PC-3 (cell line): ENCODE data around the gene HIPK3. TPM values are rescaled to one million over a fixed set of nuclear protein-coding genes. Genes with fewer than 3 reads are reported as not detected.
A peak's percentile ranks its signal among the peaks of the same experiment; 100 is the strongest.

Source experiments
- ATAC-seq: fragments of 200-7000 bp; cut with Tn5 transposase; 2 replicates; pipeline ENCODE4 v1.9.1; 2020; ENCODE audit warnings: mild to moderate bottlenecking, moderate library complexity
- BruUV-seq: library from RNA; stranded (reverse); fragments of 400-500 nt; replicated peaks from 2 replicates; lab custom pipeline; 2021; lab: Mats Ljungman, UMichigan
- CTCF ChIA-PET: fragments of 300-600 bp; sonication (Branson Sonifier 250); formaldehyde crosslinking; loops from one replicate; lab custom pipeline; 2022; ENCODE audit warnings: antibody characterized with exemption; lab: Charles Lee
- POLR2A ChIA-PET: fragments of 300-600 bp; sonication (Branson Sonifier 250); formaldehyde crosslinking; loops from one replicate; lab custom pipeline; 2022; ENCODE audit warnings: antibody characterized with exemption; ENCODE audit not compliant: unreplicated experiment; lab: Charles Lee
- DNase-seq: peaks from one replicate; pipeline ENCODE4 v3.0.0-alpha.2; 2015
- H2AFZ ChIP-seq: fragments of 300-600 bp; sonication (generic); 2 replicates; pipeline ENCODE4 v1.6.0; 2016; ENCODE audit warnings: antibody characterized with exemption, low read length
- H3F3A ChIP-seq: fragments of 300-600 bp; sonication (generic); one replicate; pipeline ENCODE4 v1.6.0; 2017; ENCODE audit warnings: antibody characterized with exemption, low read length, control low read depth, mild to moderate bottlenecking; ENCODE audit not compliant: unreplicated experiment
- H3K27ac ChIP-seq: fragments of 300-600 bp; sonication (generic); 2 replicates; pipeline ENCODE4 v1.5.1; 2016; ENCODE audit warnings: mild to moderate bottlenecking, low read length
- H3K27me3 ChIP-seq: fragments of 300-600 bp; sonication (generic); 2 replicates; pipeline ENCODE4 v1.6.1; 2016; ENCODE audit warnings: low read length, mixed read lengths
- H3K36me3 ChIP-seq: fragments of 300-600 bp; sonication (generic); 2 replicates; pipeline ENCODE4 v1.6.1; 2016; ENCODE audit warnings: low read depth, mixed run types, low read length, mixed read lengths
- H3K4me1 ChIP-seq: fragments of 300-600 bp; sonication (generic); 2 replicates; pipeline ENCODE4 v1.5.1; 2016; ENCODE audit warnings: low read length; ENCODE audit not compliant: insufficient read depth
- H3K4me2 ChIP-seq: fragments of 300-600 bp; sonication (generic); 2 replicates; pipeline ENCODE4 v1.6.0; 2016; ENCODE audit warnings: low read length
- H3K4me3 ChIP-seq: fragments of 300-600 bp; sonication (generic); 2 replicates; pipeline ENCODE4 v1.5.1; 2016; ENCODE audit warnings: mild to moderate bottlenecking, low read length, mixed read lengths
- H3K79me2 ChIP-seq: fragments of 300-600 bp; sonication (generic); 2 replicates; pipeline ENCODE4 v1.6.1; 2017; ENCODE audit warnings: low read length, mixed read lengths
- H3K9ac ChIP-seq: fragments of 300-600 bp; sonication (generic); 2 replicates; pipeline ENCODE4 v1.6.0; 2016; ENCODE audit warnings: mild to moderate bottlenecking, low read length
- H3K9me2 ChIP-seq: fragments of 300-600 bp; sonication (generic); replicated peaks from 2 replicates; pipeline ENCODE4 v1.6.1; 2016; ENCODE audit warnings: mixed run types, low read length, mixed read lengths
- H3K9me3 ChIP-seq: fragments of 300-600 bp; sonication (generic); 2 replicates; pipeline ENCODE4 v1.6.1; 2016; ENCODE audit warnings: low read length, mixed read lengths
- H4K20me1 ChIP-seq: fragments of 300-600 bp; sonication (generic); 2 replicates; pipeline ENCODE4 v1.6.1; 2016; ENCODE audit warnings: low read length, mixed read lengths
- CTCF ChIP-seq: fragments of 300-600 bp; sonication (generic); conservative IDR thresholded peaks from 2 replicates; pipeline ENCODE4 v1.5.1; 2017; ENCODE audit warnings: antibody characterized with exemption, low read depth, mild to moderate bottlenecking, low read length
- EZH2 ChIP-seq: fragments of 300-600 bp; sonication (generic); IDR thresholded peaks from one replicate; pipeline ENCODE4 v1.6.1; 2017; ENCODE audit warnings: antibody characterized with exemption, mild to moderate bottlenecking, low read length; ENCODE audit not compliant: unreplicated experiment
- EZH2phosphoT487 ChIP-seq: fragments of 300-600 bp; sonication (generic); IDR thresholded peaks from 2 replicates; pipeline ENCODE4 v1.6.1; 2018; ENCODE audit warnings: mild to moderate bottlenecking, antibody characterized with exemption, low read length, borderline replicate concordance
- intact Hi-C: fragments of 100-400 bp; cut with micrococcal nuclease; formaldehyde crosslinking; loops from 2 replicates; pipeline ENCODE4 v1.9.0; 2023
- total RNA-seq: library from RNA; depleted of rRNA; stranded (reverse); fragments of >200 nt; gene quantifications from 2 replicates; pipeline ENCODE4 v1.2.3, GENCODE V29; 2014

The HIPK3 gene
- total RNA-seq, 1 experiment from 2014 or later: 19.4 TPM

DNA sequence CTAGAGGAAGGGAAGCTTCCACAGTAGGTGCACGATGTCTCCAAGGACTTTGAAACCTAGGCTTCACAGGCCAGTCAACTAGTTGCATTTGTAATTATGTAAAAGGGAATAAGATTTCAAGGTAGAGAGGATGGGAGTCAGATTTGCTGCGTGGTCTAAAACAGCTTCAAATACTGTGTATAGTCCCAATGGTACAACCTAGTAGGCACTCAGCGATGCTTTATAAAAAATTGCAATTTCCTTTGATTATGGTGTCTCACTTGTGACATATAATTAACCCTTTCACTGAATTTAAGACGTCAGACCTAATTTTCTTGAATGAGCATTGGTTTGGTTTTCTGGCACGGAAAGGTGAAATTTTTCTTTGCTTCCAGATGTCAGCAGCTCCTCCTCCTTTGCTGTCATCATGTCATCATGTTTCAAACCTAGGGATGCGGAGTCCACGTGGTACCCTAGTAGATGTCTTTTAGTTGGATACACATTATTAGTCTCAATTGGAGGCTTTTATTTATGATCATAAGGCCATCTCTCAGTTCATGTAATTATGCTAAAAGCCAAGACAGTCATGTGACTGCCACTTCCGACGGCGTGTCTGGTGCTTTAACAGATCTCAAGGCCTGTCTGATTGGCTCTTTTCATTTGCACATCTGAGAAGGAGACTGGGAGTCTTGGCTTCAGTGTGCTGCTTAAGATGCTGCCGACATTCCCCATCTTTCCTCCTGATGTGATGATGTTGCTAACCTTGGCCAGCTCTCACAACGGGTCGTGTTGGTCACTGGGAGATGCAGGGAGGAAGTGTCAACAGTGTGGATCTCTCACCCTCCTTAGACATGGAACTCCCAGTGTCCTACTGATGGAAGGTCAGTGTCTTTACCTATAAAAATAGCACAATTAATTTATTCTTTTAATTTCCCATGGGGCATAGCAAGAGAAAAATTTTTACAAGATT is 134.0 kb downstream of the HIPK3 start:
- Histone ChIP-seq H3K27ac (peak overlapping the region; percentile 62), H3K9ac (no peak overlapping the region), H3K9me2 (no peaks in the 10 kb centered on the region), H2AFZ (no peak overlapping the region), H4K20me1 (no peaks in the 10 kb centered on the region), H3K9me3 (no peaks in the 10 kb centered on the region), H3F3A (no peaks in the 10 kb centered on the region), H3K27me3 (no peaks in the 10 kb centered on the region), H3K36me3 (no peaks in the 10 kb centered on the region), H3K79me2 (0 out of 2 replicates have a peak, but pooled peaks cover 5% of the 10 kb centered on the region), H3K4me3 (no peak overlapping the region), H3K4me1 (peaks cover 17% of the 10 kb centered on the region), H3K4me2 (peak overlapping the region; percentile 14; the same call in 1 of the 2 replicates)
- POLR2A ChIA-PET: no interaction called here
- DNase-seq: peak; percentile 7
- intact Hi-C loops: loop anchor here (5.0 kb wide), 1 partner anchor 61 kb away; no protein-coding TSS in a partner anchor
- CTCF ChIA-PET: interaction anchor here (0.7 kb wide), 1 partner anchor 15 kb away, joined by 3 read pairs; the partner anchor contains the start of gene KIAA1549L
- no TSS peak for BruUV-seq
- TF ChIP-seq EZH2phosphoT487 (no peak), CTCF (no peak), EZH2 (no peak)
- peak; percentile 62 for ATAC-seq

DNA sequence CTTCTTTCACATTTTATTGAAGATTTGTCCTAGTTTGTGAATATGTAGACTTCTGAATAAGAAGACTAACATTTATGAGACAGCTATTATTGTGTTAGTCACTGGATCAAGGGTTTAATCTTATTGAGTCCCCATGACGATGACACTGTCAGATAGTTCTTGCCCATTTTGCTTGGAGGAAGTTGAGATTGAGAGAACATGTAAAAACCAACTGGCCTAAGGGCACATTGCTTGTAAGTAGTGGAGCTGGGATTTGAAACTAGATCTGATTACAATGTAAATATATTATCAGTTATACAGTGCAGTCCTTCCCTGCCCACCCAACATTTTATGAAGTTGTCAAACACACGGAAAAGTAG is 134.7 kb downstream of the HIPK3 start:
- CTCF ChIA-PET: no interaction called here
- POLR2A ChIA-PET: interaction anchor here (0.6 kb wide), 1 partner anchor 345 kb away, joined by 4 read pairs; no protein-coding TSS in a partner anchor
- Histone ChIP-seq H3K27ac (peak overlapping the region; percentile 62), H4K20me1 (no peaks in the 10 kb centered on the region), H3K27me3 (no peaks in the 10 kb centered on the region), H3K9me3 (no peaks in the 10 kb centered on the region), H3F3A (no peaks in the 10 kb centered on the region), H3K4me3 (no peak overlapping the region), H3K9me2 (no peaks in the 10 kb centered on the region), H2AFZ (no peak overlapping the region), H3K4me1 (peaks cover 17% of the 10 kb centered on the region), H3K9ac (no peak overlapping the region), H3K4me2 (peak overlapping the region; percentile 14; the same call in 1 of the 2 replicates), H3K36me3 (no peaks in the 10 kb centered on the region), H3K79me2 (0 out of 2 replicates have a peak, but pooled peaks cover 5% of the 10 kb centered on the region)
- peak; percentile 93 for ATAC-seq
- TF ChIP-seq EZH2phosphoT487 (no peak), EZH2 (no peak), CTCF (no peak)
- DNase-seq: peak; percentile 76
- intact Hi-C loops: loop anchor here (5.0 kb wide), 1 partner anchor 60 kb away; no protein-coding TSS in a partner anchor
- no TSS peak for BruUV-seq
